Testis (tissue), 3 donors: ENCODE measurements around the gene RSBN1L. TPM values are rescaled to one million over a fixed set of nuclear protein-coding genes. Genes with fewer than 3 reads are reported as not detected.
A peak's percentile ranks its signal among the peaks of the same experiment; 100 is the strongest.

Experiments
- DNase-seq: peaks from one replicate; pipeline ENCODE4 v3.0.0-alpha.2; 2019
- H3K27ac ChIP-seq, 2 donors: fragments of 200-600 bp; sonication (generic); one replicate each; pipeline ENCODE4 v1.5.1; 2019
- H3K27me3 ChIP-seq: fragments of 200-600 bp; sonication (generic); one replicate; pipeline ENCODE4 v1.5.1; 2019
- H3K36me3 ChIP-seq: fragments of 200-600 bp; sonication (generic); one replicate; pipeline ENCODE4 v1.5.1; 2017; ENCODE audit warnings: low read depth; ENCODE audit errors: missing control alignments
- H3K4me1 ChIP-seq: fragments of 200-600 bp; sonication (generic); one replicate; pipeline ENCODE4 v1.5.1; 2019
- H3K4me3 ChIP-seq, 2 donors: fragments of 200-600 bp; sonication (generic); one replicate each; pipeline ENCODE4 v1.5.1; 2017 to 2019
- H3K9me3 ChIP-seq: fragments of 200-600 bp; sonication (generic); one replicate; pipeline ENCODE4 v1.5.1; 2017
- CTCF ChIP-seq, 3 experiments: fragments of 450-650 bp in 2 of 3; fragments of 200-600 bp in 1 of 3; sonication (generic) in 1 of 3; IDR thresholded peaks; one replicate each; pipeline ENCODE4 v1.5.1; 2016 to 2019; ENCODE audit warnings: antibody characterized with exemption in 3 of 3, mild to moderate bottlenecking in 2 of 3, moderate library complexity in 1 of 3
- POLR2A ChIP-seq: fragments of 450-650 bp; IDR thresholded peaks from one replicate; pipeline ENCODE4 v1.6.1; 2017; ENCODE audit warnings: antibody characterized with exemption, mild to moderate bottlenecking, moderate library complexity
- WGBS, 2 donors: methylation state at CpG; one replicate each; pipeline ENCODE4 v1.1.5; 2018; 5-methylcytosine and 5-hydroxymethylcytosine counted together
- intact Hi-C: fragments of 100-400 bp; cut with DNase I; formaldehyde crosslinking; loops from one replicate; pipeline ENCODE4 v1.15.1; 2023; ENCODE audit warnings: low total_unique reads
- polyA plus RNA-seq: library from polyadenylated mRNA; stranded (reverse); fragments of 350-450 nt; fragmentation: Illumina TruSeq; extraction: RNeasy Lipid Tissue Mini Kit (QIAGEN cat#74804); gene quantifications from one replicate; pipeline ENCODE4 v1.2.3, GENCODE V29; 2014; ENCODE audit warnings: low read depth, low replicate concordance; ENCODE audit not compliant: insufficient read depth
- total RNA-seq, 2 donors: library from RNA; depleted of rRNA; stranded (reverse); fragments of >200 nt; gene quantifications; one replicate each; pipeline ENCODE4 v1.2.3, GENCODE V29; 2016

RSBN1L gene
- total and polyA plus RNA-seq, 3 donors from 2014 or later: 33.0 to 40.1 (median 38.1) TPM

DNA sequence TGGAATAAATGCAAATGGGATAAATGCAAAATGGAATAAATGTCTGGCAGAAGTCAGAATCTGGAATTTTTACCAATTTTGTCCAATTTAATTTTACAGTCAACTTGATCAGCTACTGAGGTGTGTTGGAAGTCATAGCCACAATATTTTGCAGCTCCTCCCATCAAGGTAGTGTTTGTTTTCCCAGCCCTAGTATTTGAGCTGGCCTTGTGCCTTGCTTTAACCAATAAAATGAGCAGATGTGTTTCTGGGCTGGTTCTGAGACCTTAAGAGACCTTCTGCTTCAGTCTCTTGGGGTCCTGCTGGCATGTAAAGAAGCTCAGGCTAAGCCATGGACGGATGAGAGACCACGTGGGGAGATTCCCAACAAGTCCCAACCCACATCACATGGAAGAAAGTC lies 42.7 kb upstream of the RSBN1L start:
- 56 to 64% methylated on average over 2 of the region's 2 CpGs for WGBS, 2 donors
- Histone ChIP-seq H3K36me3 (no peaks in the 10 kb centered on the region), H3K4me1 (no peaks in the 10 kb centered on the region), H3K27me3 (no peaks in the 10 kb centered on the region), H3K27ac (no peak overlapping the region), H3K9me3 (no peaks in the 10 kb centered on the region), H3K4me3 (no peak overlapping the region)
- DNase-seq: no peak
- intact Hi-C loops: no loop called here
- no peak for TF ChIP-seq POLR2A
- TF ChIP-seq CTCF (IDR thresholded peaks at IDR 0.05): no peak

DNA sequence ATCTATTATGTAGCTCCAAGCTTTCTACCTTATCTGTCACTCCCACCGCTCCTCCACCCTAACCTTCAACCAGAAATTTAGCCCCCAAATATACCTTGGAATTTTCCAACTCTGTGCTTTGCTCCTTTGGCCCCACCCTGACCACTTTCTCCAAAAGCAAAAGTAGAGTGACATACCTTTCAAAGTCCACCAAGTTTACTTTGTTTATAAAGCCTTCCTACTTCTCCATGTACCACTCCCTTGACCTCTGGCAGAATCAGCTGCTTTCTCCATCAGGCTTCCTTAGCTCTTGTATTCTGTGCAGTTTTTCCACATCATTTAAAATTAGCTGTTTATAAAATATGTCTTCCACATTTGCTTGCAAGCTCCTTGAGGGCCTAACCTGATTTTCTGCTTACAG lies 40.9 kb upstream of the RSBN1L start:
- intact Hi-C loops: no loop called here
- no peak overlapping the region for H3K27ac ChIP-seq
- no peak for TF ChIP-seq CTCF (IDR thresholded peaks at IDR 0.05)
- no peaks in the 10 kb centered on the region for H3K4me1 ChIP-seq
- DNase-seq: no peak
- H3K9me3 ChIP-seq: no peaks in the 10 kb centered on the region
- no peak overlapping the region for H3K4me3 ChIP-seq
- no peaks in the 10 kb centered on the region for H3K27me3 ChIP-seq
- WGBS, 2 donors: 86 to 93% methylated on average over 1 of the region's 1 CpG
- H3K36me3 ChIP-seq: no peaks in the 10 kb centered on the region

DNA sequence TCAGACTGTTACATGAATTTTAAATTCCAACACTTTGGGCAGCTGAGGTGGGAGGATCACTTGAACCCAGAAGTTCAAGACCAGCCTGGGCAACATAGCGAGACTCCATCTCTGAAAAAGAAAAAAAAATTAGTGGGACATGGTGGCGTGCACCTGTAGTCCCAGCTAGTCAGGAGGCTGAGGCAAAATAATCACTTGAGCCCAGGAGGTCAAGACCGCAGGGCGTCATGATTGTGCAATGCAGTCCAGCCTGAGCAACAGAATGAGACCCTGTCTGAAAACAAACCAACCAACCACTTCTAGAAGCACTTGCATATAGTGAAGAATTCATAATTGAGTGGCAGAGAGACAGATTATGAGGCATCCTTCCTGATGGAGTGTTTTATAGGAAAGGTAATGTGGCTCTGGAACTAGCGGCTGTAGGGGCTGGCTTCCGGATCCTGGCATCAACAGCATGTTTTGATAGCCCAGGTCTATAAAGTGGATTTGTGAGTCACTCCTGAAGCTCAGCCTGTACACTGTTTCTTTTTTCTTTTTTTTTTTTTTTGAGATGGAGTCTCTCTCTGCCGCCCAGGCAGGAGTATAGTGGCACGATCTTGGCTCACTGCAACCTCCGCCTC lies 40.3 kb upstream of the RSBN1L start:
- no peak for TF ChIP-seq CTCF (IDR thresholded peaks at IDR 0.05)
- no peak for TF ChIP-seq POLR2A
- intact Hi-C loops: no loop called here
- 91 to 93% methylated on average over 9 of the region's 9 CpGs for WGBS, 2 donors
- Histone ChIP-seq H3K27me3 (no peaks in the 10 kb centered on the region), H3K4me3 (no peak overlapping the region), H3K9me3 (no peaks in the 10 kb centered on the region), H3K4me1 (no peaks in the 10 kb centered on the region), H3K36me3 (no peaks in the 10 kb centered on the region), H3K27ac (no peak overlapping the region)
- DNase-seq: no peak

GRCh38 chr7:77657427-77658224 lies 38.6 kb upstream of the RSBN1L start:
- Histone ChIP-seq H3K36me3 (no peaks in the 10 kb centered on the region), H3K9me3 (no peaks in the 10 kb centered on the region), H3K4me1 (no peaks in the 10 kb centered on the region), H3K27me3 (no peaks in the 10 kb centered on the region), H3K27ac (no peak overlapping the region), H3K4me3 (no peak overlapping the region)
- peak; percentile 24 for DNase-seq
- no peak for TF ChIP-seq POLR2A
- TF ChIP-seq CTCF (IDR thresholded peaks at IDR 0.05): peak; percentile 23 to 47 (median 41)
- 88 to 96% methylated on average over 1 of the region's 1 CpG for WGBS, 2 donors
- intact Hi-C loops: no loop called here
